CD14-positive monocyte (primary cell): ENCODE measurements around the gene EDIL3. TPM values are rescaled to one million over a fixed set of nuclear protein-coding genes. Genes with fewer than 3 reads are reported as not detected.

Source experiments
- DNase-seq, 3 donors: peaks; one replicate each; pipeline ENCODE4 v3.0.0-alpha.2; 2011 to 2022
- H2AFZ ChIP-seq: 2 replicates; pipeline ENCODE4 v1.6.0; 2012; ENCODE audit warnings: mild to moderate bottlenecking, low read depth, low read length, inconsistent platforms; ENCODE audit not compliant: insufficient read depth, poor library complexity, severe bottlenecking
- H3K27ac ChIP-seq, 2 donors: 1 replicate in 1 of 2; 2 replicates in 1 of 2; pipeline ENCODE4 v1.5.1; 2012 to 2013; ENCODE audit warnings: low read length in 2 of 2, control low read depth in 1 of 2, inconsistent platforms in 1 of 2, low read depth in 1 of 2, mild to moderate bottlenecking in 1 of 2
- H3K27me3 ChIP-seq, 2 donors: one replicate each; pipeline versions ENCODE4 v1.6.0 to v1.6.1; 2011 to 2013; ENCODE audit warnings: low read length in 2 of 2; ENCODE audit not compliant: control insufficient read depth in 2 of 2, insufficient read depth in 2 of 2
- H3K36me3 ChIP-seq, 2 donors: replicated peaks in 1 of 2; 1 replicate in 1 of 2; 2 replicates in 1 of 2; pipeline versions ENCODE4 v1.5.1 to v1.6.1; 2012 to 2013; ENCODE audit warnings: low read length in 2 of 2, control low read depth in 1 of 2, inconsistent platforms in 1 of 2, mild to moderate bottlenecking in 1 of 2; ENCODE audit not compliant: insufficient read depth in 2 of 2, control insufficient read depth in 1 of 2
- H3K4me1 ChIP-seq, 2 donors: 1 replicate in 1 of 2; 2 replicates in 1 of 2; pipeline versions ENCODE4 v1.5.1 to v1.6.1; 2012 to 2013; ENCODE audit warnings: low read length in 2 of 2, control low read depth in 1 of 2, inconsistent platforms in 1 of 2, mild to moderate bottlenecking in 1 of 2, moderate library complexity in 1 of 2; ENCODE audit not compliant: insufficient read depth in 2 of 2, control insufficient read depth in 1 of 2
- H3K4me2 ChIP-seq: replicated peaks from 2 replicates; pipeline ENCODE3; 2012; ENCODE audit warnings: low read length, moderate library complexity, mild to moderate bottlenecking; ENCODE audit not compliant: poor library complexity, severe bottlenecking; ENCODE audit errors: extremely low read depth
- H3K4me3 ChIP-seq, 3 experiments: fragments of 200-600 bp in 1 of 3; sonication (generic) in 1 of 3; replicated peaks in 1 of 3; 1 replicate in 2 of 3; 2 replicates in 1 of 3; pipeline ENCODE4 v1.5.1; 2011 to 2013; ENCODE audit warnings: low read length in 3 of 3, mild to moderate bottlenecking in 3 of 3, control low read depth in 2 of 3, low read depth in 2 of 3, inconsistent platforms in 1 of 3, moderate library complexity in 1 of 3
- H3K79me2 ChIP-seq: 2 replicates; pipeline ENCODE4 v1.6.0; 2012; ENCODE audit warnings: mild to moderate bottlenecking, control low read depth, inconsistent platforms, low read length, moderate library complexity; ENCODE audit not compliant: insufficient read depth
- H3K9ac ChIP-seq: 2 replicates; pipeline ENCODE4 v1.6.0; 2017; ENCODE audit warnings: low read length, mild to moderate bottlenecking; ENCODE audit not compliant: insufficient read depth, poor library complexity, severe bottlenecking
- H3K9me3 ChIP-seq, 2 donors: replicated peaks in 1 of 2; 1 replicate in 1 of 2; 2 replicates in 1 of 2; pipeline versions ENCODE4 v1.5.1 to v1.6.1; 2012 to 2013; ENCODE audit warnings: low read length in 2 of 2, control low read depth in 1 of 2; ENCODE audit not compliant: control insufficient read depth in 1 of 2, insufficient read depth in 1 of 2
- H4K20me1 ChIP-seq: 2 replicates; pipeline ENCODE4 v1.6.0; 2012; ENCODE audit warnings: mild to moderate bottlenecking, low read length, control low read depth, moderate library complexity; ENCODE audit not compliant: insufficient read depth
- H3K27ac Mint-ChIP-seq, 7 donors: one replicate each; pipeline ENCODE4 v1.8.0; 2020; ENCODE audit warnings: mild to moderate bottlenecking in 7 of 7, mixed read lengths in 7 of 7, moderate library complexity in 6 of 7, inconsistent platforms in 2 of 7
- H3K27me3 Mint-ChIP-seq, 3 donors: one replicate each; pipeline ENCODE4 v1.8.0; 2021 to 2022; ENCODE audit warnings: low read depth in 3 of 3, mild to moderate bottlenecking in 3 of 3, mixed read lengths in 3 of 3, moderate library complexity in 3 of 3, inconsistent platforms in 1 of 3
- H3K36me3 Mint-ChIP-seq, 2 donors: one replicate each; pipeline ENCODE4 v1.8.0; 2020; ENCODE audit warnings: mixed read lengths in 2 of 2, inconsistent platforms in 1 of 2, mild to moderate bottlenecking in 1 of 2
- H3K4me1 Mint-ChIP-seq: one replicate; pipeline ENCODE4 v1.8.0; 2020; ENCODE audit warnings: mild to moderate bottlenecking, mixed read lengths
- H3K4me3 Mint-ChIP-seq, 2 donors: one replicate each; pipeline ENCODE4 v1.8.0; 2020; ENCODE audit warnings: mild to moderate bottlenecking in 2 of 2, mixed read lengths in 2 of 2, moderate library complexity in 1 of 2
- H3K9me3 Mint-ChIP-seq, 7 donors: one replicate each; pipeline ENCODE4 v1.8.0; 2020 to 2022; ENCODE audit warnings: mixed read lengths in 7 of 7, mild to moderate bottlenecking in 6 of 7, moderate library complexity in 6 of 7, inconsistent platforms in 2 of 7
- CTCF ChIP-seq: fragments of 200-600 bp; IDR thresholded peaks from one replicate; pipeline ENCODE4 v1.8.0; 2022; ENCODE audit warnings: antibody characterized with exemption, mild to moderate bottlenecking
- WGBS: methylation state at CpG from one replicate; pipeline ENCODE4 v1.1.5; 2013; ENCODE audit warnings: missing lambda C conversion rate; ENCODE audit not compliant: insufficient coverage; 5-methylcytosine and 5-hydroxymethylcytosine counted together
- intact Hi-C, 2 donors: fragments of 100-400 bp; cut with micrococcal nuclease; formaldehyde crosslinking; loops; one replicate each; pipeline versions ENCODE4 v1.15.0 to v1.15.1; 2023
- polyA plus RNA-seq, 3 donors: library from polyadenylated mRNA; depleted of rRNA in 1 of 3; unstranded in 2 of 3; stranded (reverse) in 1 of 3; fragments of 300-500 nt in 2 of 3; fragments of >200 nt in 1 of 3; fragmentation: Illumina TruSeq in 2 of 3; gene quantifications; 1 replicate in 2 of 3; 2 replicates in 1 of 3; pipeline ENCODE4 v1.2.3, GENCODE V29; 2012 to 2021

Gene EDIL3
- polyA plus RNA-seq, 3 donors = 0.09 TPM; not detected in 2

DNA sequence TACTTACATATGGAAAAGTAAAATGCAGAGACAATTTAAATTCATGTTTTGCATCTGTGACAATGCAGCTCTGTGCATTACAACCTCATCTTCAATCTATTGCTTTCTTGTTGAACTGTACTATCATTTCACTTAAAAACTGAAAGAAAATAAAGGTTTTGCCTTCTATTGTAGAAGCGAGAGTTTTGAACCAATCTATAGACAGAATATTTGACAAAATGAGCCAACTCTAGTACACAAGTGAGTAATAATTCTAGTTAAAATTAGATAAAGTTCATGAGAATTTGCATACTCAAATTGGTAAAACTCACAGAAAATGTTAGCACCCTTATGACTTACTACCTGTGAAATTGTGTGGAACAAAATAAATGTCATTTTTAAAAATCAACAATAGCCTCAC, 123.7 kb downstream of the EDIL3 start:
- no peaks in the 10 kb centered on the region for H3K4me1 ChIP-seq
- no peak overlapping the region for H3K27ac Mint-ChIP-seq
- no peak overlapping the region for H2AFZ ChIP-seq
- no CpG with 5 or more reads among the region's 1 CpG for WGBS
- no peaks in the 10 kb centered on the region for H3K36me3 Mint-ChIP-seq
- no peak for DNase-seq
- no peaks in the 10 kb centered on the region for H3K4me1 Mint-ChIP-seq
- no peak overlapping the region for H3K4me2 ChIP-seq
- H3K4me3 ChIP-seq = no peak overlapping the region
- H3K27me3 ChIP-seq = no peaks in the 10 kb centered on the region
- H3K36me3 ChIP-seq = no peaks in the 10 kb centered on the region
- H3K9me3 ChIP-seq = no peaks in the 10 kb centered on the region
- H3K4me3 Mint-ChIP-seq = no peak overlapping the region
- no peaks in the 10 kb centered on the region for H3K27me3 Mint-ChIP-seq
- no peak overlapping the region for H3K27ac ChIP-seq
- TF ChIP-seq CTCF = no peak
- intact Hi-C loops = no loop called here
- no peaks in the 10 kb centered on the region for H3K79me2 ChIP-seq
- H3K9ac ChIP-seq = no peak overlapping the region
- peaks cover 0 to 3% (median 0%) of the 10 kb centered on the region in 7 donors for H3K9me3 Mint-ChIP-seq
- no peaks in the 10 kb centered on the region for H4K20me1 ChIP-seq

DNA sequence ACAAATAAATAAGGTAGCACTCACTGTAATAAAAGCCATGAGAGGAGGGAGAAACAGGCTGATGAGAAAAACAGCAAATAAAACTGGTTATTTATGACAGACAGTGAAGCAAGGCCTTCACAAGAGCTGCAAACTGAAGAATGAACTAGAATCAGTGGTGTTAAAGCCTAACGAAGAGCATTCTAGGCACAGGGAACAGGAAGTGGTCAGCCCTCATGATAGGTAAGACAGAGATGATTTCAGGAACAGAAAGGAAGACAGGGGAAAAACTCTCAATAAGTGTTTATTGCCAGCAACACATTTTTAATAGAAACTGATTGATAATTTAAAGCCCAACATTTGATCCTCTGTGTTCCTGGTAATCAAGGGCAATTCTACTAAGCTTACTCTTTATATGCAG, 124.5 kb downstream of the EDIL3 start:
- no peaks in the 10 kb centered on the region for H3K4me1 Mint-ChIP-seq
- H3K4me3 Mint-ChIP-seq = no peak overlapping the region
- no peak overlapping the region for H3K27ac Mint-ChIP-seq
- no peaks in the 10 kb centered on the region for H3K27me3 ChIP-seq
- no peaks in the 10 kb centered on the region for H3K79me2 ChIP-seq
- no peak overlapping the region for H3K4me2 ChIP-seq
- peaks cover 0 to 3% (median 0%) of the 10 kb centered on the region in 7 donors for H3K9me3 Mint-ChIP-seq
- no peak overlapping the region for H3K4me3 ChIP-seq
- H3K9me3 ChIP-seq = no peaks in the 10 kb centered on the region
- H4K20me1 ChIP-seq = no peaks in the 10 kb centered on the region
- no peaks in the 10 kb centered on the region for H3K4me1 ChIP-seq
- H3K27ac ChIP-seq = no peak overlapping the region
- no peak overlapping the region for H3K9ac ChIP-seq
- no CpG with 5 or more reads among the region's 1 CpG for WGBS
- no peaks in the 10 kb centered on the region for H3K27me3 Mint-ChIP-seq
- no peaks in the 10 kb centered on the region for H3K36me3 Mint-ChIP-seq
- H2AFZ ChIP-seq = no peak overlapping the region
- intact Hi-C loops = no loop called here
- H3K36me3 ChIP-seq = no peaks in the 10 kb centered on the region
- no peak for DNase-seq
- no peak for TF ChIP-seq CTCF
